Fibroblast of lung (primary cell): ENCODE data around the gene GPR149.

Experiments used
- EZH2 ChIP-seq: IDR thresholded peaks from 2 replicates; pipeline ENCODE4 v1.5.1; 2012; ENCODE audit warnings: low read length, control low read depth, mild to moderate bottlenecking; ENCODE audit errors: missing control alignments
- TF ChIP-seq, protein P1 (sequence below), 2 donors: IDR thresholded peaks in 1 of 2; conservative IDR thresholded peaks in 1 of 2; 1 replicate in 1 of 2; 2 replicates in 1 of 2; pipeline ENCODE4 v1.5.1; 2011 to 2012; ENCODE audit warnings: low read length in 2 of 2, control low read depth in 1 of 2, inconsistent platforms in 1 of 2, low read depth in 1 of 2, mild to moderate bottlenecking in 1 of 2

DNA sequence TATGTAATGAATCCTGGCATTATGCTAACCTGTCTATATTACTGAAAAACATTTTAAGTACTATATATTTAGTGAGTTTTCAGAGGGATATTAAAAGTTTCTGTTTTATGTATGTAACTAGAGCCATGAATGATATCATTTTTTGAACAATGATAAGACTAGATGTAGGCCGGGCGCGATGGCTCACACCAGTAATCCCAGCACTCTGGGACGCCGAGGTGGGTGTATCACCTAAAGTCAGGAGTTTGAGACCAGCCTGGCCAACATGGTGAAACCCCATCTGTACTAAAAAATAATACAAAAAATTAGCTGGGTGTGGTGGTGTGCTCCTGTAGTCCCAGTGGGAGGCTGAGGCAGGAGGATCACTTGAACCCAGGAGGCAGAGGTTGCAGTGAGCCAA, 139.8 kb downstream of the GPR149 start:
- TF ChIP-seq, protein P1, sequence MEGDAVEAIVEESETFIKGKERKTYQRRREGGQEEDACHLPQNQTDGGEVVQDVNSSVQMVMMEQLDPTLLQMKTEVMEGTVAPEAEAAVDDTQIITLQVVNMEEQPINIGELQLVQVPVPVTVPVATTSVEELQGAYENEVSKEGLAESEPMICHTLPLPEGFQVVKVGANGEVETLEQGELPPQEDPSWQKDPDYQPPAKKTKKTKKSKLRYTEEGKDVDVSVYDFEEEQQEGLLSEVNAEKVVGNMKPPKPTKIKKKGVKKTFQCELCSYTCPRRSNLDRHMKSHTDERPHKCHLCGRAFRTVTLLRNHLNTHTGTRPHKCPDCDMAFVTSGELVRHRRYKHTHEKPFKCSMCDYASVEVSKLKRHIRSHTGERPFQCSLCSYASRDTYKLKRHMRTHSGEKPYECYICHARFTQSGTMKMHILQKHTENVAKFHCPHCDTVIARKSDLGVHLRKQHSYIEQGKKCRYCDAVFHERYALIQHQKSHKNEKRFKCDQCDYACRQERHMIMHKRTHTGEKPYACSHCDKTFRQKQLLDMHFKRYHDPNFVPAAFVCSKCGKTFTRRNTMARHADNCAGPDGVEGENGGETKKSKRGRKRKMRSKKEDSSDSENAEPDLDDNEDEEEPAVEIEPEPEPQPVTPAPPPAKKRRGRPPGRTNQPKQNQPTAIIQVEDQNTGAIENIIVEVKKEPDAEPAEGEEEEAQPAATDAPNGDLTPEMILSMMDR (conservative IDR thresholded peaks at IDR 0.05 in 1 of 2, IDR thresholded peaks at IDR 0.05 in 1 of 2; ENCODE audit: low read depth in 1 of 2, low read length in 2 of 2), result no peak
- TF ChIP-seq EZH2, result no peak
